Fibroblast of lung (primary cell): ENCODE measurements around the gene SLC10A2. TPM values are rescaled to one million over a fixed set of nuclear protein-coding genes. Genes with fewer than 3 reads are reported as not detected.

ENCODE experiments used
- DNase-seq, 2 donors: peaks; one replicate each; pipeline versions ENCODE4 v3.0.0 to v3.0.0-alpha.2; 2010; ENCODE audit warnings: low read depth in 2 of 2
- H2AFZ ChIP-seq: 2 replicates; pipeline ENCODE4 v1.5.1; 2012; ENCODE audit warnings: low read length, control low read depth, inconsistent platforms
- H3K27ac ChIP-seq: 2 replicates; pipeline ENCODE4 v1.5.1; 2011; ENCODE audit warnings: low read length, control low read depth; ENCODE audit not compliant: insufficient read depth
- H3K27me3 ChIP-seq: 2 replicates; pipeline ENCODE4 v1.5.1; 2011; ENCODE audit warnings: mild to moderate bottlenecking, low read length; ENCODE audit not compliant: control insufficient read depth, insufficient read depth
- H3K36me3 ChIP-seq: 2 replicates; pipeline ENCODE4 v1.5.1; 2011; ENCODE audit warnings: low read length; ENCODE audit not compliant: control insufficient read depth, insufficient read depth
- H3K4me1 ChIP-seq: 2 replicates; pipeline ENCODE4 v1.5.1; 2011; ENCODE audit warnings: low read length; ENCODE audit not compliant: control insufficient read depth, insufficient read depth; ENCODE audit errors: extremely low read depth
- H3K4me2 ChIP-seq: 2 replicates; pipeline ENCODE4 v1.5.1; 2011; ENCODE audit warnings: low read length, control low read depth; ENCODE audit not compliant: insufficient read depth; ENCODE audit errors: extremely low read depth
- H3K4me3 ChIP-seq, 4 experiments: fragments of 200-600 bp in 1 of 4; sonication (generic) in 1 of 4; replicated peaks in 1 of 4; 2 replicates each; pipeline ENCODE4 v1.5.1; 2011 to 2016; ENCODE audit warnings: low read length in 4 of 4, low read depth in 3 of 4, mild to moderate bottlenecking in 3 of 4, control low read depth in 2 of 4, inconsistent platforms in 1 of 4, mixed read lengths in 1 of 4; ENCODE audit not compliant: insufficient read depth in 1 of 4; ENCODE audit errors: control extremely low read depth in 1 of 4
- H3K79me2 ChIP-seq: 2 replicates; pipeline ENCODE4 v1.5.1; 2012; ENCODE audit warnings: mild to moderate bottlenecking, low read length, inconsistent platforms; ENCODE audit not compliant: control insufficient read depth, insufficient read depth
- H3K9ac ChIP-seq: 2 replicates; pipeline ENCODE4 v1.5.1; 2011; ENCODE audit warnings: mild to moderate bottlenecking, low read length, control low read depth; ENCODE audit not compliant: insufficient read depth
- H3K9me3 ChIP-seq: 2 replicates; pipeline ENCODE4 v1.5.1; 2012; ENCODE audit warnings: low read depth, low read length; ENCODE audit not compliant: control insufficient read depth, insufficient read depth
- H4K20me1 ChIP-seq: 2 replicates; pipeline ENCODE4 v1.5.1; 2011; ENCODE audit warnings: low read length; ENCODE audit not compliant: control insufficient read depth, insufficient read depth; ENCODE audit errors: extremely low read depth
- EZH2 ChIP-seq: IDR thresholded peaks from 2 replicates; pipeline ENCODE4 v1.5.1; 2012; ENCODE audit warnings: low read length, control low read depth, mild to moderate bottlenecking; ENCODE audit errors: missing control alignments
- polyA plus RNA-seq, 2 donors: library from polyadenylated mRNA; depleted of rRNA in 1 of 2; stranded (reverse) in 1 of 2; unstranded in 1 of 2; fragments of >200 nt; gene quantifications; 2 replicates each; pipeline ENCODE4 v1.2.1, GENCODE V29; 2011 to 2012; ENCODE audit warnings: missing spikeins in 1 of 2
- total RNA-seq: library from RNA; depleted of rRNA; stranded (reverse); fragments of >200 nt; gene quantifications from 2 replicates; pipeline ENCODE4 v1.2.1, GENCODE V29; 2014
- TF ChIP-seq, protein P1 (sequence below), 2 donors: IDR thresholded peaks in 1 of 2; conservative IDR thresholded peaks in 1 of 2; 1 replicate in 1 of 2; 2 replicates in 1 of 2; pipeline ENCODE4 v1.5.1; 2011 to 2012; ENCODE audit warnings: low read length in 2 of 2, control low read depth in 1 of 2, inconsistent platforms in 1 of 2, low read depth in 1 of 2, mild to moderate bottlenecking in 1 of 2

Gene SLC10A2
- total and polyA plus RNA-seq, 2 donors (not counting 1 experiment from before 2014, with no cell fraction given), result not detected

DNA sequence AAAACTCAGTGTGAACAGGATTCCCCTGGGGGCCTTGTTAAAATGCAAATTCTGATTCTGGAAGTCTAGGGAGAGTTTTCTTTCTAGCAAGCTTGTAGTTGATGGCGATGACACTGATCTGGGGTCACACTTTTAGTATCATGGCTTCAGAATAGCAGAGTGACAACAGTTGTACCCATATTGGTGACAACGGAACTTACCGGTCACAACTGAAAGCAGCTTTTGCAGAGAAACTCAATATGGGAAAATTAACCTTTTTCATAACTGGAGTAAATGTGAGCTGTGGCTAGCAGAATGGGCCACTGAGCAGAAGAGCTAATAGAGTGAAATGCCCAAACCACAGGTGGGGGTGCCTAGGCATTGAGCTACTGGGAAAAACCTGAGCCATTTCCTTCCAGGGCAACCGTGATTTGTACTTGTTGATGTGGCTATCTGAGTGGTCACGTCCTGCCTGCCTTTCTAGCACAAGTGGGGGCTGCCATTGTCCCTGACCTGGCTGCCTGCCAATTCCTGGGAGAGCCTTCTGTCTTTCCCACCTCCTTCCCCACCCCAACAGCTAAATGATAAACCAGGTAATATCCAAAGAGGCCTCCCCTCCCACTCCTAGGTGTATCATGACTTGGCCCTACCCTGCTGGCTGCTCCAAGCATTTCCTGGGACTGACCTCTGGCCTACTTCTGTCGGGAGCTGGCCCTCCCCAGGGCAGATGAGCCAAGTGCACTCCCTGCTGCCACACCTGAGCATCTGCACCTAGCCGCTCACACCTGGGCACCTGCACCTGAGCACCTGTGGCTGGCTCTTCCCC, 1.7 kb upstream of the SLC10A2 start:
- no peak overlapping the region for H3K4me2 ChIP-seq
- no peak overlapping the region for H3K27ac ChIP-seq
- H3K9me3 ChIP-seq, result no peaks in the 10 kb centered on the region
- no peaks in the 10 kb centered on the region for H3K79me2 ChIP-seq
- H3K9ac ChIP-seq, result no peak overlapping the region
- no peak overlapping the region for H2AFZ ChIP-seq
- no peaks in the 10 kb centered on the region for H4K20me1 ChIP-seq
- TF ChIP-seq, protein P1, sequence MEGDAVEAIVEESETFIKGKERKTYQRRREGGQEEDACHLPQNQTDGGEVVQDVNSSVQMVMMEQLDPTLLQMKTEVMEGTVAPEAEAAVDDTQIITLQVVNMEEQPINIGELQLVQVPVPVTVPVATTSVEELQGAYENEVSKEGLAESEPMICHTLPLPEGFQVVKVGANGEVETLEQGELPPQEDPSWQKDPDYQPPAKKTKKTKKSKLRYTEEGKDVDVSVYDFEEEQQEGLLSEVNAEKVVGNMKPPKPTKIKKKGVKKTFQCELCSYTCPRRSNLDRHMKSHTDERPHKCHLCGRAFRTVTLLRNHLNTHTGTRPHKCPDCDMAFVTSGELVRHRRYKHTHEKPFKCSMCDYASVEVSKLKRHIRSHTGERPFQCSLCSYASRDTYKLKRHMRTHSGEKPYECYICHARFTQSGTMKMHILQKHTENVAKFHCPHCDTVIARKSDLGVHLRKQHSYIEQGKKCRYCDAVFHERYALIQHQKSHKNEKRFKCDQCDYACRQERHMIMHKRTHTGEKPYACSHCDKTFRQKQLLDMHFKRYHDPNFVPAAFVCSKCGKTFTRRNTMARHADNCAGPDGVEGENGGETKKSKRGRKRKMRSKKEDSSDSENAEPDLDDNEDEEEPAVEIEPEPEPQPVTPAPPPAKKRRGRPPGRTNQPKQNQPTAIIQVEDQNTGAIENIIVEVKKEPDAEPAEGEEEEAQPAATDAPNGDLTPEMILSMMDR (conservative IDR thresholded peaks at IDR 0.05 in 1 of 2, IDR thresholded peaks at IDR 0.05 in 1 of 2; ENCODE audit: low read depth in 1 of 2, low read length in 2 of 2), result no peak
- no peak for TF ChIP-seq EZH2
- H3K4me3 ChIP-seq, result no peak overlapping the region
- no peaks in the 10 kb centered on the region for H3K4me1 ChIP-seq
- no peak for DNase-seq
- H3K27me3 ChIP-seq, result no peaks in the 10 kb centered on the region
- H3K36me3 ChIP-seq, result no peaks in the 10 kb centered on the region

DNA sequence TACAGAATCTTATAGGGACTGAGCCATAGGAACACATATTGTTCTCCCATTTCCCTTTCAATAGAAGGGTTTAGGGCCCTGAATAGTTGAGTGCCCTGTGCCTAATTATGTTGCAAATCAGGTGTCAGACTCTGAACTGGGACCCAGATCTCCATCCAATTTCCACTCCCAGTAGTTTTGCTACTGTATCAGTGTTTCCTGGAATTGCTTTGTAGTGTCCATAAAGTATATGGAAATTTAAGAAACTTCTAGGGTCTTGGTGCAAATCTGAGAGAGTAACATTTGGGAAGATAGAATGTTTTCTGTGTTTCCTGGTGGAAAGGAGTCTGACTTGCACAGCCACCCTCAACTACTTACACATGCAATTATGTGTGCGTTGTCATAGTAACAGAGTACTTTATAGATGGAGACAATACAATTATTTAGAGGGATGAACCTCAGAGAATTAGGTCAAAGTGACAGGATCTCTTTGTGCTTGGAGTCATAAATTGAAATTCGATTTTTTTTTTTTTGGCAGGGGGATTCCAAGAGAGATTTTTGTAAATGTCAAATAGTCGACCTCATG, 646 bp upstream of the SLC10A2 start:
- no peak overlapping the region for H3K27ac ChIP-seq
- H3K27me3 ChIP-seq, result no peaks in the 10 kb centered on the region
- no peaks in the 10 kb centered on the region for H3K9me3 ChIP-seq
- no peak overlapping the region for H3K4me2 ChIP-seq
- H2AFZ ChIP-seq, result no peak overlapping the region
- H4K20me1 ChIP-seq, result no peaks in the 10 kb centered on the region
- TF ChIP-seq, protein P1 (conservative IDR thresholded peaks at IDR 0.05 in 1 of 2, IDR thresholded peaks at IDR 0.05 in 1 of 2; ENCODE audit: low read depth in 1 of 2, low read length in 2 of 2), result no peak
- TF ChIP-seq EZH2, result no peak
- DNase-seq, result no peak
- no peak overlapping the region for H3K4me3 ChIP-seq
- no peak overlapping the region for H3K9ac ChIP-seq
- H3K79me2 ChIP-seq, result no peaks in the 10 kb centered on the region
- H3K4me1 ChIP-seq, result no peaks in the 10 kb centered on the region
- H3K36me3 ChIP-seq, result no peaks in the 10 kb centered on the region

DNA sequence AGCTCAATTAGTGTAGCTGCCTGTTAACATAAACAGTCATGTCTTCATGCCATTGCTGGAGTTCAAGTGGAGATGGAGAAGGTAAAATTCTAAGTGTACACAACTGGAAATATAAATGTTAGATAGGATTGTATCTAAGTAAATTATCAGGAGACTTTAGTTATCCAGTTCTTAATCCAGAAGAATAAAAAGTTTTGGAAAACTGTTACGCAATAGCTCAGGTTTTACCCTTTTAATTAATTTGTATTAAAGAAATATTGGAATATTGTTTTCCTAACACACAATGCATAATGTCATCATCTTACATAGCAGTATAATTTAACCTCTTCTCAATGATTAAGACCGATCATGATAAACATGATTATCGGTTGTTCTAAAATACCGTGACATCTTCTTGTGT, 2.8 kb downstream of the SLC10A2 start:
- no peak for DNase-seq
- H3K4me1 ChIP-seq, result no peaks in the 10 kb centered on the region

More for the DNA sequence above, 2.8 kb downstream of the SLC10A2 start:
- Histone ChIP-seq H3K79me2 (no peaks in the 10 kb centered on the region), H3K9me3 (no peaks in the 10 kb centered on the region), H3K4me3 (no peak overlapping the region), H3K27me3 (no peaks in the 10 kb centered on the region), H3K4me2 (no peak overlapping the region), H3K9ac (no peak overlapping the region), H3K36me3 (no peaks in the 10 kb centered on the region), H3K27ac (no peak overlapping the region), H2AFZ (no peak overlapping the region), H4K20me1 (no peaks in the 10 kb centered on the region)
- no peak for TF ChIP-seq EZH2
- TF ChIP-seq, protein P1 (conservative IDR thresholded peaks at IDR 0.05 in 1 of 2, IDR thresholded peaks at IDR 0.05 in 1 of 2; ENCODE audit: low read depth in 1 of 2, low read length in 2 of 2), result no peak
